K562 (cell line): ENCODE measurements around the gene TAOK2. TPM values are rescaled to one million over a fixed set of nuclear protein-coding genes. Genes with fewer than 3 reads are reported as not detected.

Experiments used
- ATAC-seq: fragments of 200-7000 bp; cut with Tn5 transposase; 3 replicates; pipeline ENCODE4 v1.9.1; 2020; ENCODE audit warnings: moderate library complexity
- BruUV-seq: library from RNA; stranded (reverse); fragments of 400-500 nt; replicated peaks from 2 replicates; lab custom pipeline; 2021; lab: Mats Ljungman, UMichigan
- CTCF ChIA-PET: fragments of 300-600 bp; formaldehyde crosslinking; extraction: SDS; loops from one replicate; lab custom pipeline; 2021; ENCODE audit warnings: low intra/inter-chr PET ratio; lab: Yijun Ruan, JAX
- POLR2A ChIA-PET: fragments of 300-600, 350-650 bp; sonication (Branson Sonifier 250); formaldehyde crosslinking; extraction: SDS; loops from one replicate; lab custom pipeline; 2021; ENCODE audit warnings: antibody characterized with exemption, inconsistent platforms; lab: Yijun Ruan, JAX
- DNase-seq, 4 experiments: peaks; one replicate each; pipeline versions ENCODE4 v3.0.0 to v3.0.0-alpha.2; 2011 to 2018; ENCODE audit warnings: low spot score in 3 of 4, mixed read lengths in 3 of 4; ENCODE audit errors: extremely low read depth in 1 of 4
- FAIRE-seq: peaks from 2 replicates; lab custom pipeline; 2011; peaks lifted over from hg19 to GRCh38; lab: Jason Lieb, UNC
- H2AFZ ChIP-seq: 2 replicates; pipeline ENCODE4 v1.6.0; 2011; ENCODE audit warnings: low read depth, low read length, control low read depth, inconsistent platforms
- H3K27ac ChIP-seq: fragments of 200-600 bp; 3 replicates; pipeline ENCODE4 v1.8.0; 2011; ENCODE audit warnings: low read depth, mild to moderate bottlenecking, control low read depth, inconsistent platforms, low read length, moderate library complexity, mixed read lengths; ENCODE audit errors: extremely low read depth
- H3K27me3 ChIP-seq, 2 experiments: fragments of 300-600 bp in 1 of 2; 2 replicates in 1 of 2; 3 replicates in 1 of 2; pipeline versions ENCODE4 v1.6.0 to v1.8.0; 2011; ENCODE audit warnings: inconsistent platforms in 2 of 2, low read length in 2 of 2, mild to moderate bottlenecking in 1 of 2, mixed read lengths in 1 of 2, moderate library complexity in 1 of 2; ENCODE audit not compliant: control insufficient read depth in 2 of 2, insufficient read depth in 2 of 2
- H3K36me3 ChIP-seq: fragments of 300-600 bp; 3 replicates; pipeline ENCODE4 v1.8.0; 2011; ENCODE audit warnings: mild to moderate bottlenecking, low read length, inconsistent platforms; ENCODE audit not compliant: control insufficient read depth, insufficient read depth
- H3K4me1 ChIP-seq, 2 experiments: fragments of 200-600 bp in 1 of 2; replicated peaks in 1 of 2; 2 replicates in 1 of 2; 3 replicates in 1 of 2; pipeline versions ENCODE4 v1.5.1 to v1.8.0; 2011; ENCODE audit warnings: inconsistent platforms in 2 of 2, low read length in 2 of 2, mild to moderate bottlenecking in 1 of 2, mixed read lengths in 1 of 2, moderate library complexity in 1 of 2; ENCODE audit not compliant: control insufficient read depth in 2 of 2, insufficient read depth in 2 of 2
- H3K4me2 ChIP-seq: 2 replicates; pipeline ENCODE4 v1.6.1; 2011; ENCODE audit warnings: low read length, control low read depth, inconsistent platforms, mixed read lengths; ENCODE audit not compliant: insufficient read depth
- H3K4me3 ChIP-seq: fragments of 200-600 bp; sonication (generic), shearing (Covaris generic); 2 replicates; pipeline ENCODE4 v1.5.1; 2016; ENCODE audit warnings: control low read depth, inconsistent platforms
- H3K79me2 ChIP-seq: fragments of 200-600 bp; 3 replicates; pipeline ENCODE4 v1.8.0; 2011; ENCODE audit warnings: low read length, inconsistent platforms; ENCODE audit not compliant: control insufficient read depth, insufficient read depth
- H3K9ac ChIP-seq, 2 experiments: 2 replicates each; pipeline versions ENCODE4 v1.6.0 to v1.6.1; 2011; ENCODE audit warnings: low read depth in 2 of 2, low read length in 2 of 2, control low read depth in 1 of 2, inconsistent platforms in 1 of 2, mild to moderate bottlenecking in 1 of 2, mixed read lengths in 1 of 2; ENCODE audit not compliant: insufficient read depth in 1 of 2
- H3K9me1 ChIP-seq: one replicate; pipeline ENCODE4 v1.6.0; 2011; ENCODE audit warnings: inconsistent platforms, mild to moderate bottlenecking, low read length, moderate library complexity; ENCODE audit not compliant: control insufficient read depth, insufficient read depth
- H3K9me3 ChIP-seq: replicated peaks from 2 replicates; pipeline ENCODE4 v1.5.1; 2011; ENCODE audit warnings: low read depth, low read length, inconsistent platforms; ENCODE audit not compliant: control insufficient read depth, insufficient read depth
- H4K20me1 ChIP-seq: replicated peaks from 2 replicates; pipeline ENCODE4 v1.6.1; 2011; ENCODE audit warnings: low read length, inconsistent platforms, mixed read lengths; ENCODE audit not compliant: control insufficient read depth, insufficient read depth
- BDP1 ChIP-seq: IDR thresholded peaks from 3 replicates; pipeline ENCODE4 v1.6.1; 2011; ENCODE audit not compliant: insufficient read length, insufficient read depth
- E4F1 ChIP-seq: fragments of 250-450 bp; sonication (Bioruptor Pico); IDR thresholded peaks from 2 replicates; pipeline ENCODE4 v1.5.0; 2021; ENCODE audit warnings: mild to moderate bottlenecking, borderline replicate concordance
- HLTF ChIP-seq: fragments of 450-650 bp; IDR thresholded peaks from 2 replicates; pipeline ENCODE4 v1.6.1; 2016
- JUNB ChIP-seq: fragments of 450-650 bp; formaldehyde crosslinking; conservative IDR thresholded peaks from 2 replicates; pipeline ENCODE4 v1.4.0; 2020; ENCODE audit warnings: mild to moderate bottlenecking
- MEIS2 ChIP-seq: fragments of 450-650 bp; IDR thresholded peaks from 2 replicates; pipeline ENCODE4 v1.6.1; 2014; ENCODE audit warnings: mild to moderate bottlenecking; ENCODE audit not compliant: partially characterized antibody
- NFE2L1 ChIP-seq: fragments of 450-650 bp; IDR thresholded peaks from 2 replicates; pipeline ENCODE4 v1.6.1; 2016; ENCODE audit warnings: missing genetic modification characterization, low read depth, mild to moderate bottlenecking, missing compliant biosample characterization, moderate library complexity, borderline replicate concordance
- NFIC ChIP-seq: fragments of 450-650 bp; IDR thresholded peaks from 2 replicates; pipeline ENCODE4 v1.6.1; 2017; ENCODE audit warnings: mild to moderate bottlenecking, inconsistent platforms
- POLR2A ChIP-seq: fragments of 450-650 bp; conservative IDR thresholded peaks from 2 replicates; pipeline ENCODE4 v1.6.1; 2016
- PRMT5 ChIP-seq: sonication (generic); formaldehyde crosslinking; IDR thresholded peaks from 2 replicates; pipeline ENCODE4 v1.5.0; 2020; ENCODE audit warnings: missing genetic modification reagents
- RBM39 ChIP-seq: fragments of 200-400 bp; formaldehyde crosslinking; optimal IDR thresholded peaks from 2 replicates; pipeline ENCODE3; 2018; ENCODE audit warnings: low read depth, low read length
- RHOXF2B ChIP-seq: fragments of 250-450 bp; sonication (Bioruptor Pico); conservative IDR thresholded peaks from 2 replicates; pipeline ENCODE4 v1.5.1; 2021
- SIRT6 ChIP-seq: IDR thresholded peaks from one replicate; pipeline ENCODE4 v1.6.1; 2012; ENCODE audit warnings: low read depth, mild to moderate bottlenecking, control low read depth, inconsistent platforms, low read length, moderate library complexity
- SIX5 ChIP-seq, 2 experiments: IDR thresholded peaks; 2 replicates each; pipeline ENCODE4 v1.6.1; 2011; ENCODE audit warnings: low read length in 2 of 2, borderline replicate concordance in 1 of 2, low read depth in 1 of 2, mild to moderate bottlenecking in 1 of 2, moderate library complexity in 1 of 2; ENCODE audit not compliant: insufficient read depth in 1 of 2
- SMARCC2 ChIP-seq: fragments of 450-650 bp; IDR thresholded peaks from 2 replicates; pipeline ENCODE4 v1.6.1; 2017; ENCODE audit warnings: antibody characterized with exemption, moderate library complexity, mild to moderate bottlenecking, low read depth
- SP2 ChIP-seq: IDR thresholded peaks from 2 replicates; pipeline ENCODE4 v1.6.1; 2011; ENCODE audit warnings: mild to moderate bottlenecking, low read depth, low read length, moderate library complexity; ENCODE audit not compliant: poor library complexity, severe bottlenecking; ENCODE audit errors: extremely low read depth
- SRSF1 ChIP-seq: fragments of 200-400 bp; formaldehyde crosslinking; IDR thresholded peaks from 2 replicates; pipeline ENCODE4 v1.6.1; 2017; ENCODE audit warnings: mild to moderate bottlenecking, low read depth, low read length, moderate library complexity
- SRSF3 ChIP-seq: fragments of 200-400 bp; formaldehyde crosslinking; IDR thresholded peaks from 2 replicates; pipeline ENCODE4 v1.6.1; 2016; ENCODE audit warnings: mild to moderate bottlenecking, low read length, moderate library complexity; ENCODE audit not compliant: insufficient read depth
- ZBTB7A ChIP-seq: IDR thresholded peaks from 2 replicates; pipeline ENCODE4 v1.6.1; 2011; ENCODE audit warnings: low read depth, mild to moderate bottlenecking, low read length, moderate library complexity, borderline replicate concordance; ENCODE audit not compliant: control insufficient read depth
- ZBTB8A ChIP-seq: fragments of 450-650 bp; IDR thresholded peaks from 2 replicates; pipeline ENCODE4 v1.6.1; 2018; ENCODE audit warnings: mild to moderate bottlenecking, moderate library complexity; ENCODE audit not compliant: partially characterized antibody
- ZC3H4 ChIP-seq: sonication (generic); formaldehyde crosslinking; IDR thresholded peaks from 2 replicates; pipeline ENCODE4 v1.9.0; 2021; ENCODE audit warnings: missing genetic modification reagents, borderline replicate concordance
- ZNF143 ChIP-seq: sonication (generic); formaldehyde crosslinking; IDR thresholded peaks from 2 replicates; pipeline ENCODE4 v1.9.0; 2022; ENCODE audit warnings: mild to moderate bottlenecking, missing genetic modification reagents
- WGBS: fragments of 100-300 bp; shearing (Covaris generic); methylation state at CpG from one replicate; pipeline ENCODE4 v1.1.6; 2016; ENCODE audit warnings: low coverage, mixed read lengths; ENCODE audit not compliant: insufficient coverage; ENCODE audit errors: missing lambda C conversion rate; 5-methylcytosine and 5-hydroxymethylcytosine counted together
- in situ Hi-C: fragments of 300-500 bp; cut with MboI; formaldehyde crosslinking; loops from 4 replicates; pipeline ENCODE4 v1.15.0; 2018; ENCODE audit warnings: inconsistent platforms, mixed read lengths
- intact Hi-C: fragments of 100-400 bp; cut with micrococcal nuclease; formaldehyde crosslinking; loops from 2 replicates; pipeline ENCODE4 v1.14.2; 2022
- polyA plus RNA-seq, 8 experiments: library from polyadenylated mRNA; depleted of rRNA in 4 of 8; stranded (reverse) in 5 of 8; unstranded in 3 of 8; fragments of >200 nt; fragmentation: Nextera tagmentation in 2 of 8; fragmentation: Illumina TruSeq in 1 of 8; extraction: Ambion mirVana in 2 of 8; extraction: Trizol in 1 of 8; gene quantifications; 2 replicates each; pipeline versions ENCODE4 v1.2.1 to v1.2.3, GENCODE V29; 2011 to 2014; ENCODE audit warnings: inconsistent platforms in 1 of 8, missing spikeins in 1 of 8
- total RNA-seq, 7 experiments: library from RNA; depleted of rRNA in 6 of 7; stranded (reverse); fragments of >200 nt in 6 of 7; fragmentation: Illumina TruSeq in 2 of 7; extraction: Trizol in 2 of 7; gene quantifications; 2 replicates each; pipeline versions ENCODE4 v1.2.1 to v1.2.3, GENCODE V29; 2011 to 2021; ENCODE audit warnings: low replicate concordance in 1 of 7

Gene TAOK2
- total and polyA plus RNA-seq, 9 of the 15 experiments (the other 6 are each of a cell fraction or from before 2014, with no cell fraction given), result 0.10 to 41.8 (median 13.7) TPM

DNA sequence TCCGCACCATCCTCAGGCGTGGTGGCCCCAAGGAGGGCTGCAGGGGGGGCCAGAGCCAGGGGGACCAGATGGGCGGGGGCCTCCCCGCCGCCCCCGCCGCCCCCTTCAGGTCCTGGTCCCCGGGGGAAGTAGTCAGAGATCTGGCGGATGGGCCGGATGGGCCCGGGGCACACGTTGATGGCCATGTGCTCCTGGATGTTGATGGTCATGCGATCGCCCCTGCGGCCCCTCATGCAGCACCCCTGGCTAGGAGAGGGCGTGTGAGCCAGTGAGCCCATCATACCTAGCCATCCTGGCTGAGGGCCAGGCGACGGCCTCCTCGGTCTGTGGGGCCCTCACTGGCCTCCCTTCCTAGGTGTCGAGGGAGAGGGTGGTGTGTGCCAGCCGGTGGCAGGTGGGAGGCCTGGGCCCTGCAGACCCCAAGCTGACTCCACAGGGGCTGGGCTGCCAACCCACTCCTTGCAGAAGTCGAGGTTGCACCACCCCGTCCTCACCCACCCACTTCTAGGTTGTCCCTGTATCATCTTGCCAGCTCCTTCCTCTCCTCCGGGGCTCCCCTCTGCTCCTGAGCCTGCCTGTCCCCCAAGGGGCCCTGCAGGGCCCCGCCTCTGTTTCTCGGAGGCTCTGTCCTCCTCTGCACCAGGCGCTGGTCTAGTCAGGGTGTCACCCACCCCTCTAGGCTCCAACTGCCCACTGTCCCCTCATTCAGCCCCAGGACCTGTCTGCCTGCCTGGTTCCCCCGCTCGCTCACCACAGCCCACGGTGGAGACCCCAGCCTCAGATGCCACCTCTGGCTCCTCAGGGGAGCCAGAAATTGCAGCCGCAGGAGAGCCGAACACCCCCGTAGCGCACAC lies 36.5 kb downstream of the TAOK2 start:
- Histone ChIP-seq H3K9me1 (no peaks in the 10 kb centered on the region), H3K4me1 (peaks cover 0 to 58% of the 10 kb centered on the region in 2 experiments; a peak in 2 of 5 replicates), H3K36me3 (peaks cover 2% of the 10 kb centered on the region; the same call in 1 of the 3 replicates), H3K27me3 (peaks cover 0 to 9% of the 10 kb centered on the region in 2 experiments; a peak in 3 of 5 replicates), H3K4me3 (0 out of 2 replicates have a peak overlapping the region, but pooled peaks have one; percentile 15), H2AFZ (no peak overlapping the region), H4K20me1 (peaks cover 5% of the 10 kb centered on the region; the same call in 1 of the 2 replicates), H3K9ac (0 out of 4 replicates have a peak overlapping the region, but pooled peaks of 1 of the 2 experiments have one; percentile 73), H3K4me2 (no peak overlapping the region), H3K27ac (no peak overlapping the region), H3K79me2 (no peaks in the 10 kb centered on the region), H3K9me3 (no peaks in the 10 kb centered on the region)
- POLR2A ChIA-PET, result interaction anchor here (0.6 kb wide), 1 partner anchor 14 kb away, joined by 3 read pairs; the partner anchor contains the start of gene INO80E
- BruUV-seq, result no TSS peak
- WGBS, result 12% methylated on average over 19 of the region's 34 CpGs
- DNase-seq, result peak in 1 of 4 experiments; percentile 28
- in situ Hi-C loops (no loop called here), intact Hi-C loops (loop anchor here (5.0 kb wide), 1 partner anchor 148 kb away; the partner anchor contains the start of gene CDIPT)
- FAIRE-seq, result no peak
- CTCF ChIA-PET, result no interaction called here
- ATAC-seq, result no peak
- TF ChIP-seq RHOXF2B (CRISPR knock-in tag) (no peak), SIX5 (IDR thresholded peaks at IDR 0.05; ENCODE audit: borderline replicate concordance in 1 of 2, insufficient read depth in 1 of 2, low read depth in 1 of 2, low read length in 2 of 2) (no peak), SRSF3 (no peak), E4F1 (CRISPR knock-in tag) (no peak), ZBTB7A (peak; percentile 42), POLR2A (no peak), ZBTB8A (no peak), MEIS2 (no peak), NFE2L1 (no peak), SRSF1 (no peak), RBM39 (no peak), JUNB (no peak), ZC3H4 (CRISPR knock-in tag) (no peak), SMARCC2 (no peak), HLTF (no peak), PRMT5 (CRISPR knock-in tag) (no peak), SP2 (no peak), NFIC (peak; percentile 55), SIRT6 (no peak), BDP1 (no peak), ZNF143 (CRISPR knock-in tag) (0 out of 2 replicates have a peak, but pooled peaks have one; percentile 7)
